Coronary artery (tissue), 2 donors: Measurements from ENCODE around the gene PHACTR1.

Experiments used
- DNase-seq: peaks from one replicate; pipeline ENCODE4 v3.0.0-alpha.2; 2017; ENCODE audit warnings: low spot score
- H3K27ac ChIP-seq, 2 donors: fragments of 200-600 bp; sonication (generic); one replicate each; pipeline ENCODE4 v1.5.1; 2016 to 2019
- H3K4me3 ChIP-seq: fragments of 200-600 bp; sonication (generic); 2 replicates; pipeline ENCODE4 v1.5.1; 2016; ENCODE audit warnings: mild to moderate bottlenecking, moderate library complexity
- CTCF ChIP-seq: fragments of 200-600 bp; sonication (generic); IDR thresholded peaks from one replicate; pipeline ENCODE4 v1.5.1; 2019; ENCODE audit warnings: antibody characterized with exemption

PHACTR1 gene

DNA sequence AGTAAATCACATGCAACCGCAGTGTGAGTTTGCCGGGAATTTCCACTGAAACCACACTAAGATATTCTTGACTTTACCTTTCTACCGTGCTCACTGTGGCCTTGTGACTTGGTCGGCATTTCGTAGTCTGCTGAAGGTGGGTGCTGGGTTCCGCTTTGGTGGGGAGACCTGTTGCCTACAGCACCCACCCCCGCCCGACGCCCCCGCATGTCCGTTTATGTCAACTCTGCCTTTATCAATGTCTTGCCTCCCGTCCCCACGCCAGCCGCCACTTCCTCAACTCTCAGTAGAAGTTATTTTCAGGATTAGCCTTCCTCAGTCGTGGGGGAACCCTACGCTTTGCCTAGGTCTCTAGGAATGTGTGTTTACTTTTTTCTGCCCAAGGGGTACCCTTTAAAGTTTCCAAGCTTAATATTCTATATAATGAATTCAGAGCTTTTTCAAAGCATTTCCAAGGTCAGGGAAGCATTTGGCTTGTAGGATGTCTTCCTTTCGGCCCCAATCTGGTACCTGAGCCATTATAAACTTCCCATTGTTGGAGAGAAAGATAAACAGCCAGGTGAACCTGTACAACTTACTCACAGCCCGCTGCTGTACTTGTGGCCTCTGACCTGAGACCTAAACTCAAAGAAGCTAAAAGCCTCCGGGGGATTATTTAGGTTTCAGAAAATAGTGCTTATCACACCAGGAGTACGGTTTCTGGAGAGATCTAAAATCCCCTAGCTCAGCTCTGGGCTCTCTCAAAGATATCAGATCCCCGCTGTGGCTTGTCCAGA is 557.6 kb downstream of the PHACTR1 start:
- no peak for DNase-seq

DNA sequence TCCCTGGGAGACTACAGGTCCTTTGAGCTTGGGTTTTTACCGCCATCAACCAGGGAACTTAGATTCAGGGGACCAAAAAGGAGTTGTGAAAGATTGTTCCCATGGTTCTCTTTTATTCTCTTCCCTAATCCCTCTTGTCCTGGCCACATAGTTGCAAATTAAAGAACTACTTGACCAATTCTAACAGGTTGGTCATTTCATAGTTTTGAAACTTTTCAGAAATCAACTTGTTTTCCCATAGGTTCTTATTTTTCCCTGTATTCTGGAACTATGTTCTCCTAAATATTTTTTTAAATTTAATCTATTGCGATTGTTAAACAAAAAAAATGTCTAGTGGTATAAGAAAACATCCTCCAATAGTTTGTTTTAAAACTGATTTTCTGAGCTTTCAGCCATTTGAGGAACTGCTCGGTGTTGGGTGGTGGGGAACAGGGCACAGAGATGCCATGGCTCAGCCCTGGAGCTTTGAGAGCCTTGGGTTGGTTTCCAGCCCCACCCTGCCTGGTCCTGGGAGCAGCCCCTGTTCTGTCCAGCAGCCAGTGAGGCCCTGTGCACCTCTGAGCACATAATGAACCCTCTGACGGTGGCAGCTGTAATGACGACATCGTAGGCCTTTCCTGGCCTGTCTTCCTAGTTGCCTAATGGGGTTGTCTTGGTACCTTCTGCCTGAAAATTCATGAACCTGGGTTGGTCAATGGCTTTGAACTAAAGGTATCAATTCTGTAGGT is 558.3 kb downstream of the PHACTR1 start:
- TF ChIP-seq CTCF = no peak
- Histone ChIP-seq H3K4me3 (no peak overlapping the region), H3K27ac (no peak overlapping the region)
- no peak for DNase-seq

More for the DNA sequence above, 557.6 kb downstream of the PHACTR1 start:
- Histone ChIP-seq H3K27ac (peak overlapping the region in 1 of 2 donors; percentile 16), H3K4me3 (peak overlapping the region; percentile 32)
- no peak for TF ChIP-seq CTCF

- no peak for TF ChIP-seq CTCF
- Histone ChIP-seq H3K27ac (no peak overlapping the region), H3K4me3 (no peak overlapping the region)
- DNase-seq = no peak
Measured at GRCh38 chr6:13275435-13275989, 558.9 kb downstream of the PHACTR1 start.

- no peak for DNase-seq
- no peak overlapping the region for H3K27ac ChIP-seq
- no peak for TF ChIP-seq CTCF
- H3K4me3 ChIP-seq = no peak overlapping the region
Measured at GRCh38 chr6:13277231-13277630, 560.7 kb downstream of the PHACTR1 start.

DNA sequence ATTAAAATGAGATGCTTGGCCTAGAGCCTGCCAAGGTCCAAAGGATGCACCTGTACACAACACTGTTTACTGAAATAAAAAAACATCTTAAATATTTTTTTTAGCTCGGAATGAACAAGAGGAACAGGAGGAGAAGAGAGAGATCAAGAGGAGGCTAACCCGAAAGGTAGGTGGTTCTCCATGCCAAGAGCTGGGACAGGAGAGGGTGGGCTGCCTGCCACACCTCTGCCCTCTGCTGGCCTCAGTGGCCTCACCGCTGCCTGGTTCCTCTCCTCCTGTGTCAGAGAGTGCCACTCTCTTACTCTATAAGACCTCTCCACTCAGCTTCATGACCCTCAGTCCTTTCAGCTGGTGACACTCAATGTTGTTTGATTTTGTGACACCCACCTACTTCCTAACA is 561.6 kb downstream of the PHACTR1 start:
- Histone ChIP-seq H3K27ac (no peak overlapping the region), H3K4me3 (no peak overlapping the region)
- no peak for DNase-seq
- TF ChIP-seq CTCF = no peak

GRCh38 chr6:13278991-13279390 is 562.4 kb downstream of the PHACTR1 start:
- no peak for TF ChIP-seq CTCF
- no peak overlapping the region for H3K4me3 ChIP-seq
- DNase-seq = no peak
- no peak overlapping the region for H3K27ac ChIP-seq
